Suppressor macrophage treated with lipopolysaccharide for 1 hour (primary cell): ENCODE measurements around the gene PPAT.
"Not testable (repeated sequence)": the region's sequence is repeated elsewhere in the genome, so short reads cannot be mapped to it uniquely, and the experiment has no call there.

Source experiments
- DNase-seq, 3 donors: peaks; one replicate each; pipeline ENCODE4 v3.0.0-alpha.2; 2020 to 2022

Gene PPAT

GRCh38 chr4:56374956-56375355 lies 60.5 kb downstream of the PPAT start:
- DNase-seq: no peak

- DNase-seq: no peak
Observed at GRCh38 chr4:56372774-56373173, 62.6 kb downstream of the PPAT start.

GRCh38 chr4:56371426-56372220 lies 63.8 kb downstream of the PPAT start:
- DNase-seq: no peak

GRCh38 chr4:56370377-56370776 lies 65.0 kb downstream of the PPAT start:
- DNase-seq: no peak

- DNase-seq: not testable (repeated sequence)
Observed at GRCh38 chr4:56362981-56363380, 72.4 kb downstream of the PPAT start.

GRCh38 chr4:56360071-56360470 lies 75.3 kb downstream of the PPAT start:
- DNase-seq: no peak

- no peak for DNase-seq
Observed at GRCh38 chr4:56356650-56357049, 78.8 kb downstream of the PPAT start.

- DNase-seq: no peak
Observed at GRCh38 chr4:56348576-56348975, 86.8 kb downstream of the PPAT start.

GRCh38 chr4:56345458-56345857 lies 90.0 kb downstream of the PPAT start:
- no peak for DNase-seq
